ENCODE data around the gene EP300.
"Not testable (repeated sequence)": the region's sequence is repeated elsewhere in the genome, so short reads cannot be mapped to it uniquely, and the experiment has no call there.

Gene EP300

DNA sequence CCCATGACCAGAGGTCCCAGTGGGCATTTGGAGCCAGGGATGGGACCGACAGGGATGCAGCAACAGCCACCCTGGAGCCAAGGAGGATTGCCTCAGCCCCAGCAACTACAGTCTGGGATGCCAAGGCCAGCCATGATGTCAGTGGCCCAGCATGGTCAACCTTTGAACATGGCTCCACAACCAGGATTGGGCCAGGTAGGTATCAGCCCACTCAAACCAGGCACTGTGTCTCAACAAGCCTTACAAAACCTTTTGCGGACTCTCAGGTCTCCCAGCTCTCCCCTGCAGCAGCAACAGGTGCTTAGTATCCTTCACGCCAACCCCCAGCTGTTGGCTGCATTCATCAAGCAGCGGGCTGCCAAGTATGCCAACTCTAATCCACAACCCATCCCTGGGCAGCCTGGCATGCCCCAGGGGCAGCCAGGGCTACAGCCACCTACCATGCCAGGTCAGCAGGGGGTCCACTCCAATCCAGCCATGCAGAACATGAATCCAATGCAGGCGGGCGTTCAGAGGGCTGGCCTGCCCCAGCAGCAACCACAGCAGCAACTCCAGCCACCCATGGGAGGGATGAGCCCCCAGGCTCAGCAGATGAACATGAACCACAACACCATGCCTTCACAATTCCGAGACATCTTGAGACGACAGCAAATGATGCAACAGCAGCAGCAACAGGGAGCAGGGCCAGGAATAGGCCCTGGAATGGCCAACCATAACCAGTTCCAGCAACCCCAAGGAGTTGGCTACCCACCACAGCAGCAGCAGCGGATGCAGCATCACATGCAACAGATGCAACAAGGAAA, 85.4 kb downstream of the EP300 start:
- H3K4me3 ChIP-seq (ENCODE audit: low read depth, low read length) = no peak overlapping the region

DNA sequence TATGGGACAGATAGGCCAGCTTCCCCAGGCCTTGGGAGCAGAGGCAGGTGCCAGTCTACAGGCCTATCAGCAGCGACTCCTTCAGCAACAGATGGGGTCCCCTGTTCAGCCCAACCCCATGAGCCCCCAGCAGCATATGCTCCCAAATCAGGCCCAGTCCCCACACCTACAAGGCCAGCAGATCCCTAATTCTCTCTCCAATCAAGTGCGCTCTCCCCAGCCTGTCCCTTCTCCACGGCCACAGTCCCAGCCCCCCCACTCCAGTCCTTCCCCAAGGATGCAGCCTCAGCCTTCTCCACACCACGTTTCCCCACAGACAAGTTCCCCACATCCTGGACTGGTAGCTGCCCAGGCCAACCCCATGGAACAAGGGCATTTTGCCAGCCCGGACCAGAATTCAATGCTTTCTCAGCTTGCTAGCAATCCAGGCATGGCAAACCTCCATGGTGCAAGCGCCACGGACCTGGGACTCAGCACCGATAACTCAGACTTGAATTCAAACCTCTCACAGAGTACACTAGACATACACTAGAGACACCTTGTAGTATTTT, 86.1 kb downstream of the EP300 start:
- Histone ChIP-seq H3K4me3 (ENCODE audit: low read depth, low read length) (no peak overlapping the region), H3K27me3 (replicated peaks) (no peaks in the 10 kb centered on the region), H3K27ac (no peak overlapping the region), H3K36me3 (replicated peaks) (peaks cover 61% of the 10 kb centered on the region)
- in situ Hi-C loops (cut with HindIII; ENCODE audit: low pct_ligation_motif_present, low sequenced_read_pairs) = no loop called here
- DNase-seq = no peak
- TF ChIP-seq, protein P1, sequence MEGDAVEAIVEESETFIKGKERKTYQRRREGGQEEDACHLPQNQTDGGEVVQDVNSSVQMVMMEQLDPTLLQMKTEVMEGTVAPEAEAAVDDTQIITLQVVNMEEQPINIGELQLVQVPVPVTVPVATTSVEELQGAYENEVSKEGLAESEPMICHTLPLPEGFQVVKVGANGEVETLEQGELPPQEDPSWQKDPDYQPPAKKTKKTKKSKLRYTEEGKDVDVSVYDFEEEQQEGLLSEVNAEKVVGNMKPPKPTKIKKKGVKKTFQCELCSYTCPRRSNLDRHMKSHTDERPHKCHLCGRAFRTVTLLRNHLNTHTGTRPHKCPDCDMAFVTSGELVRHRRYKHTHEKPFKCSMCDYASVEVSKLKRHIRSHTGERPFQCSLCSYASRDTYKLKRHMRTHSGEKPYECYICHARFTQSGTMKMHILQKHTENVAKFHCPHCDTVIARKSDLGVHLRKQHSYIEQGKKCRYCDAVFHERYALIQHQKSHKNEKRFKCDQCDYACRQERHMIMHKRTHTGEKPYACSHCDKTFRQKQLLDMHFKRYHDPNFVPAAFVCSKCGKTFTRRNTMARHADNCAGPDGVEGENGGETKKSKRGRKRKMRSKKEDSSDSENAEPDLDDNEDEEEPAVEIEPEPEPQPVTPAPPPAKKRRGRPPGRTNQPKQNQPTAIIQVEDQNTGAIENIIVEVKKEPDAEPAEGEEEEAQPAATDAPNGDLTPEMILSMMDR (IDR thresholded peaks at IDR 0.05; ENCODE audit: low read depth, low read length, missing control alignments) = no peak

More for the DNA sequence above, 85.4 kb downstream of the EP300 start:
- Histone ChIP-seq H3K27me3 (replicated peaks) (no peaks in the 10 kb centered on the region), H3K36me3 (replicated peaks) (peaks cover 66% of the 10 kb centered on the region), H3K27ac (no peak overlapping the region)
- DNase-seq = no peak
- in situ Hi-C loops (cut with HindIII; ENCODE audit: low pct_ligation_motif_present, low sequenced_read_pairs) = no loop called here
- TF ChIP-seq, protein P1 (IDR thresholded peaks at IDR 0.05; ENCODE audit: low read depth, low read length, missing control alignments) = no peak

- DNase-seq; in situ Hi-C loops (cut with HindIII; ENCODE audit: low pct_ligation_motif_present, low sequenced_read_pairs); H3K27me3 ChIP-seq (replicated peaks); H3K4me3 ChIP-seq (ENCODE audit: low read depth, low read length); H3K27ac ChIP-seq: not testable (repeated sequence)
- H3K36me3 ChIP-seq (replicated peaks) = peaks cover 45% of the 10 kb centered on the region
Measured at GRCh38 chr22:41180362-41180761, 88.0 kb downstream of the EP300 start.

DNA sequence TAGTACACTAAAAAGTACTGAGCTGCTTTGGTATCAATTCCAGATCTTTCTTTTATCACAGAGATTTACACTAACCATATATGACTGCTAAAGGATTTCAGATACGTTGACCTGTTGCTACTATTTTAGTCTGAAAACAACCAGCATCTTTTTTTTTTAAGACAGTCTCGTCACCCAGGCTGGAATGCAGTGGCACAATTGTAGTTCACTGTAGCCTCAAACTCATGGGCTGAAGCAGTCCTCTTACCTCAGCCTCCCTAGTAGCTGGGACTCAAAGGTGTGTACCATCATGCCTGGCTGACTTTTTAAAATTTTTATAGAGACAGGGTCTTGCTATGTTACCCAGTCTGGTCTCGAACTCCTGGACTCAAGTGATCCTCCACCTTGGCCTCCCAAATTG, 88.5 kb downstream of the EP300 start:
- Histone ChIP-seq H3K4me3 (ENCODE audit: low read depth, low read length) (no peak overlapping the region), H3K36me3 (replicated peaks) (peaks cover 39% of the 10 kb centered on the region), H3K27ac (no peak overlapping the region), H3K27me3 (replicated peaks) (no peaks in the 10 kb centered on the region)
- in situ Hi-C loops (cut with HindIII; ENCODE audit: low pct_ligation_motif_present, low sequenced_read_pairs) = no loop called here
- no peak for DNase-seq
- TF ChIP-seq, protein P1 (IDR thresholded peaks at IDR 0.05; ENCODE audit: low read depth, low read length, missing control alignments) = no peak

- in situ Hi-C loops (cut with HindIII; ENCODE audit: low pct_ligation_motif_present, low sequenced_read_pairs) = no loop called here
- Histone ChIP-seq H3K27ac (no peak overlapping the region), H3K27me3 (replicated peaks) (no peaks in the 10 kb centered on the region), H3K4me3 (ENCODE audit: low read depth, low read length) (no peak overlapping the region), H3K36me3 (replicated peaks) (peaks cover 32% of the 10 kb centered on the region)
- peak; percentile 22 for DNase-seq
- TF ChIP-seq, protein P1 (IDR thresholded peaks at IDR 0.05; ENCODE audit: low read depth, low read length, missing control alignments) = no peak
Measured at GRCh38 chr22:41181349-41182241, 89.2 kb downstream of the EP300 start.

- Histone ChIP-seq H3K27me3 (replicated peaks) (no peaks in the 10 kb centered on the region), H3K36me3 (replicated peaks) (peaks cover 8% of the 10 kb centered on the region), H3K27ac (no peak overlapping the region), H3K4me3 (ENCODE audit: low read depth, low read length) (no peak overlapping the region)
- TF ChIP-seq, protein P1 (IDR thresholded peaks at IDR 0.05; ENCODE audit: low read depth, low read length, missing control alignments) = no peak
- DNase-seq = no peak
- in situ Hi-C loops (cut with HindIII; ENCODE audit: low pct_ligation_motif_present, low sequenced_read_pairs) = no loop called here
Measured at GRCh38 chr22:41184679-41185078, 92.3 kb downstream of the EP300 start.
